CD4-positive, alpha-beta T cell treated with Interleukin-4 for 4 hours (primary cell): ENCODE data around the gene NTN1.
"Not testable (repeated sequence)": the region's sequence is repeated elsewhere in the genome, so short reads cannot be mapped to it uniquely, and the experiment has no call there.

Experiments
- DNase-seq: peaks from one replicate; pipeline ENCODE4 v3.0.0-alpha.2; 2020

Gene NTN1

DNA sequence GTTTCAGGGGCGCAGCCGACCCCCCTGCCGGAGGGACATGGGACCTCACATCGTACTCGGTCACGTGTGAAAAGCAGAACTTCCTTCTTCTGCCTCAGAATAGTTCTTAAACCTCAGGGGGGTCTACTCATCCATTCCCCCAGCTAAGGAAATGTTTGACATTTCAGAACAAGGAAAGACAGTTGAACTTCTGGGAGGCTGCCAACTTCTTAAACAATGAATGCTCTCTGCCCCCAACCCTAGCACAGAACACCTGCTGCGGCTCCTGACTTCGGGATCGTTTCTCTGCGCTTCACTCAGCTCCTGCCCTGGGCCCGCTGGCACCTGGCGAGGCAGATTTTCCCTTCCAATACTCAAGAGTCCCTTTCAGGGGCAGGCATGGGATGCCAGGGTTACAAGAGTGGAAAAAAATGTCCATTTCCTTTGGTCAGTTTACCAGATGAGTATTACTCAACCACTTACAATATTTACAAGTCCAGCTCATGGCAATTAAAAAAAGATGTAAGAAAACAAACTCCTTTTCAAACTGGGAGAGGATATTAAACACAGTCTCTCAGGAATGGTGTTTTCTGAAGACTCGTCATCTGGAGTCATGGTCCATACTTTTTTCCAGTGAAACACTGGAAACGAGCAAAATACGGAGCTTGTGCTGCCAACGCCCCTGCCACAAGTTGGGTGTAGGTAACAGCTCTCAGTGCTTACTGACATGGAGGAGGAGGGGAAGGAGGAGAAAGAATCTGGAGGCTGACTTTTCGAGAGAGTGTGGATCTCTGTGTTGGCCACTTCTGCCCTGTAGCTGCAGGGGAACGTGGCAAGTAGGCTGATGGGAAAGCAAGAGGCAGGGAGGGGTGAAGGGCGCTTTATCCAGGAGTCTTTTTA lies 235.7 kb downstream of the NTN1 start:
- DNase-seq, result no peak

DNA sequence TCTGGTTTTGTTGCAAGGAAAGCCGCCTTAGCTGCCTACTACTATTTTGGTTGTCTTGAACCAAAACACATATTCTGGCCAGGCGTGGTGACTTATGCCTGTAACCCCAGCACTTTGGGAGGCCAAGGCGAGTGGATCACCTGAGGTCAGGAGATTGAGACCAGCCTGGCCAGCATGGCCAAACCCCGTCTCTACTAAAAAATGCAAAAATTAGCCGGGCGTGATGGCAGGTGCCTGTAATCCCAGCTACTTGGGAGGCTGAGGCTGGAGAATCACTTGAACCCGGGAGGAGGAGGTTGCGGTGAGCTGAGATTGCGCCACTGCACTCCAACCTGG lies 236.3 kb downstream of the NTN1 start:
- not testable (repeated sequence) for DNase-seq

DNA sequence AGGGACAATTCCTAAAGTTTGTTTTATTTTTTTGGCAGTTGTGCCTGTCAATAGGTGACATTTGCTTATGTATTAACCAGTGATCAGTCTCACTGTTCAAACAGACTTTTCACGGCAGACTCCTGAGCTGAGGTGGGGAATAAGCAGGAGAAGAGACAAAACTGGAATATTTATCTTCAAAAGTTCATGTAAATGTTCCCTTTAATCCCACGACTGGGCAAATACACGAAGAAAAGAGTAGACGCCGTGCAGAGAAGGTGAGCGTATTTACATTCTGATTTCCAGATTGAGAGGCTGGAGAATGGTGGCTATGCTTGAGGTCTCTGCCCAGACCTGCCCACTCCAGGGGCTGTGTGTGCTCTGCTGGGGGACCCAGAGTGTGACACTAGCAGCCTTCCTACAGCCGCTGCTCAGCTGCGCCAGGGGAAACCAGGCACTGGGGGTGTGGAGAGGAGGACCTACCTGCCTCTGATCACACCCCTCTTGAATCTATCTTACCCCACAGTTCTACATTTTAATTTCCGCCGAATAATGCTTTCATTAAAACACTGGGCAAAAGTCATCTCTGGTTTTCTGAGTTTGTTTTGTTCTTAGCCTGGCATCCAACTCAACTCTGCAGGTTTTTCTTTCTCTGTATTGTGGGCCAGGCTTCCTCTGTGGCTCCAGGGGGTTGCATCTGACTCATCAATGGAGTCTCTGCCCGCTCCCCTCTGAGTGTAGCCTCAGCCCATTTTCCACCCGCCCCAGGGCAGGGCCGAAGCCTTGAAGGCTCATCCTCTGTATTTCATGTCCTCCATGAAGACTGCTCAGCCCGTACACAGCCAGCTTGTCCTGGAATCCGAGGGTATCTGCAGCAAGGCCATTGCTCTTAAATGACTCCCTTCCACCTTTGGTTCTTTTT lies 237.1 kb downstream of the NTN1 start:
- no peak for DNase-seq

DNA sequence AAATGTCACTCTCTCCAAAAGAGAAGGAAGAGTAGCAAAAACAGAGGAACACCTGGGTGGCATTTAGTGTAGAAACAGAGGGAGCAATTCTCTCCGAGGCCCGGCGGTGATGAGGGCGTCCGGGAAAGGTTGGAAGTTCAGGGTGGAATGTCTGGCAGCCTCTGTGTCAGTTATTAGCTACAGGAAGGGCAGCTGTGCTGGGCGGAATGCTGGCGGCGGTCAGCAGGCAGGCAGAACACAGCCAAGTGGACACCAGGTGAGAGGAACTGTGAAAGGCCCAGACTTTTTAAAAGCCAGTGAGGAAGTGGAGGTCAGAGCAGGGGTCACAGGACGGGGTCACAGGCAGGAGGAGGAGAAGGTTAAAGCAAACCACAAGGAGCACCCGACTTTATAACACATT lies 238.1 kb downstream of the NTN1 start:
- no peak for DNase-seq

DNA sequence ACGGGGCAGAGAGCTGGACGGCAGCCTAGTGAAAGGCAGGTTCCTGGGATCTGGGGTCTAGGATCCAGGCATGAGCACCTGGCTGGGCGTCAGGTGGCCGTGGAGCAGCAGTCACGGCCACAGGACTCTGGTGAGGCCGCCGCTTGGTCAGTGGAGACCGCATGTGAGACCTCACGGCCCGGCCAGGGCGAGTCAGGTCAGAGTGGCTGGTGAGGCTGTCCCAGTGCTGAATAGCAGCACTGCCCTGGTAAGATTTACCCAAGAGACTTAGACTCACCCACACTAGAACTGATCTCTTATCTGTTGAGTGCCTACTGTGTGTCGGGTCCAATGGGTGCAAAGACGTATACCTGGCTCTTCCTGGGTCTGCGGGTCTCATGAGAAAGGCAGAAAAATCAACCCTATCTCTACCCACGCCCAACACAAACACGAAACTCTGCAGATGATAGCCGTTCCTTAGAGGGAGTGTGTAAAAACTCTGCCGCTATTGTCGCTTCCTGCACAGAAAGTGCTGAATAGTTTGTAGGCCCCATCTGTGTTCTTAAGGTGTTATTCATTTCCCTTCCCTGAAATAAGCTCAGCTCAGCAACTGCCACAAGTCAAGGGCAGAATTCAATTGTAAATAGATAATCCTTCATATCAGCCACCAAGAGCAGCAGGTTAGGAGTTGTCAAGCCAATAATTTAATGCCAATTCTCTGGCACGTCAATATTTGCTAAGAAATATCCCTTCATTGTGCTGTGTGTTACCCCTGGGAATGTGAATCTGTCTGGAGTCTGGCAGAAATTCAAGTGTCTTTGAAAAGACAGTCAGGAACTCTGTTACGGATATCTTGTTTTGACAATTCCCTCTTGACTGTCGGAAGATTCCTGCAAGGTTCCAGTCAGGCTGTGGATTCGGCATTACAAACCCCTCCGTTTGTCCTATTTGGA lies 240.0 kb downstream of the NTN1 start:
- no peak for DNase-seq

DNA sequence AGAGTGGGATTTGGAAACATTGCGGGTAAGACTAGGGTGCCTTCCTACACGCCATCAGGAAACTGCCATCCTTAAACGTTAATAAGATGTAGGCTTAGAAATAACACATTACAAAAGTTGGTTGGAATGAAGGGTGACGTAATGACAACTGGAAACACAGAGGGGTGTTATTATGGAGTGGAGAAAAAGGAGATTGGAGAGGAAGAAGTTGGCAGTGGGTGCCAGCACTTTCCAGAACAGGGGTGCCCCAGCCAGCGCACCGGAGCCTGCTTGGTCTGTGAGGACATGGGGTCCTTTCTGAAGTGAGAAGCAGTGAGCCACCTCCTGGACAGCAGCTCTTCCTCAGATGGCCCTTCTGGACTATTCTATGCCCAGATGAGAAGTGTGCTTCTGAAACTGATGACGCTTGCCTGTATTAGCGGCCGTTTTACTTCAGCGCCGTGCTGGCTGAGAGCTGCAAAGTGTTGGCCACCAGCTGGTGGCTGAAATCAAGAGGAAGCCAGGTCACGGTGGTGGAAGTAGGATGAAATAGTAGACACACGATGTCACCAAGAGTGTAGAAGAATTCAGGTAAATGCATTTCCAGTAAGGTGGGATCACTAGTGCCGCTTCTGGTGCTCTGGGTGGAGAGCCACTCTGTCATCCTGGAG lies 244.8 kb downstream of the NTN1 start:
- no peak for DNase-seq

DNA sequence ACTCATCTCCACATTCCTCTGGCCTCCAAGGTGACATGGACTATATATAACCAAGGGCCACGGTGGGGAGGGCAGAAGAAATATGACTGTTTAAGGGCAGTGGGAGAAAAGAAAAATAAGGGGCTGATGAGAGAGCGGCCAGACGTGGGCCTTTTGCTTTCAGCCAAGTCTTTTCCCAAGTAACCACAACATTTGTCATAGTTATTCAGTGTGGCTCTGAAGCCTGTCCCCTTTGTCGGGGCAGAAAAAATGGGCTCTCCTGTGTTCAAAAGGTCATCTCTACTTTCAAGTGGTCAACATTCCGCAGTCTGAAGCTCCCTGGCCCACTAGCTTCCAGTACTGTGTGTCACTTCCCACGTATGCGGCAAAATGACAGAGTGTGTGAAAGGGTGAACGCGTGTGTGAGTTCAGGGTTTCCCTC lies 245.4 kb downstream of the NTN1 start:
- no peak for DNase-seq

DNA sequence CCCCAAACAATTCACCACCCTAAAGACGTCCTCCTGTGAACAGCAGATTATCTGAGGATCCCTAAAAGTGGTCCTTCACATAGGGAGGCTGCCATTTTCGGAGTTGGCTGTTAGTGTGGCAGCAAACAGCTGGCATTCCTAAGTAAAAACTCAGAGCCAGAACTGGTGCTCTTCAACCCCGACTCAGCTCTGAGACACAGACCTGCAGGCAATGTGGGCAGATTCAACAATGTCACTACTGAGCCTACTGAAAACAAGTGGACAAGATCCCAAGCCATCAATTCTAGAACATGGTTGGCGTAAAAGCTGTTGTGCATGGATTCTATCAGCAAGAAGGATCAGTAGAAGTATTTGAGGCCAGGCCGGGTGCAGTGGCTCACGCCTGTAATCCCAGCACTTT lies 247.2 kb downstream of the NTN1 start:
- DNase-seq, result no peak

DNA sequence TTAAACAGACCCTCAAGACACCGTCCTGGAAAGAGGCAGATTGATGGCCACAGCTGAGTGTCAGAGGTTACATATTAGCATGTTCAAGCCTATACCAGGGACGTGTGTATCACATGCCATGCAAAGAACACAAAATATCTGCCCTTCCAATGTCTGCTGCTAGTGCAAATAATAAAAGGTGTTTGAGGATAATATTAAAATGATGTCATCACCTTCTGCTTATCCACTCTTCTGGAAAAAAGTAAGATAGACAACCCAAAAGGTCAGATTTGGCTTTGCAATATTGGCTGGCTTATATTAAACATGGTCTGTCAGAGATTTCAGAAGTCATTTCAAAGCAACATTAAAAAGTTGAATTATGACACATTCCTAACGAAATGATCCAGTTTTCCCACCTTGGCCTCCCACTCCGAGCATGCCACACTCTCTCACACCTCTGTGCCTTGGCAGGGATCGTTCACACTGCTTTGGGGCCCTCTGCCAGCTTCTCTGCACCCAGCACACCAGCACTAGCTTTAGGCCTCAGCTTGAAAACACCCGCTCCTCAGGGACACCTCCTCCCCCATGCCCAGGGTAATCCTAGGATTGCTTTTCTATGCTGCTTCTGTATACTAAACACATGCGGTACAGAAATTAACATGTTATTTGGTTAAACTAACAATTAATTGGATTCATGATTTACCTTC lies 248.2 kb downstream of the NTN1 start:
- DNase-seq, result no peak

DNA sequence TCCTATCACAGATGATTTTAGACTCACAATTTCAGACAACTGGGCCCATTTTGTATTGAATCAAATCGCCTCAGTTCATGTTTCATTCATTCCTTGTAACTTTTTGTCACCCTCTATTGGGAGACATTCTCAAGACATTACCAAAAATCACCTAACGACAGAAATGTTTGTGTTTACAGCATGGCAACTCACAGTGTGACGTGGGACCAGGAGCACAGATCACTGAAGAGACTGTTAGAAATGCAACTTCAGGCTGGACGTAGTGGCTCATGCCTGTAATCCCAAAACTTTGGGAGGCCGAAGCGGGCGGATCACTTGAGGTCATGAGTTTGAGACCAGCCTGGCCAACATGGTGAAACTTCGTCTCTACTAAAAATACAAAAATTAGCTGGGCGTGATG lies 249.6 kb downstream of the NTN1 start:
- DNase-seq, result no peak

DNA sequence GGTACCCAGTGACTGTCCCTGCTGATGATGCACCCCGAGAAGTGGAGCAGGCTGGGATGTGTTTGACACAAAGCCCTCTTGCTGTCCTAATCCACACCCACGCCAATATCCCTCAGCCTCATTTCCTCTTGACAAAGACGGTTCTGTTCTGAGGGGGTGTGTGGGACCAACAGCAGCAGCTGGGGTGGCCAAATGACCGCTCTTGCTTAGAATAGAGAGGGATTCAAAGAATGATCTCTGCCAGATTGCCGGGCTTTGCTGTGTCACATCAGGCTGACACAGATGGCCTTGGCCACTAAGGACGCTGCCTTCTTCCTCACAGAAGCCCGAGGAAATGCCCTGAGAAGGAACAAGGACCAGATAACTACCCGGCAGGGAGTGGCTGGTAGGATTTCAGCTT lies 250.7 kb downstream of the NTN1 start:
- DNase-seq, result no peak

DNA sequence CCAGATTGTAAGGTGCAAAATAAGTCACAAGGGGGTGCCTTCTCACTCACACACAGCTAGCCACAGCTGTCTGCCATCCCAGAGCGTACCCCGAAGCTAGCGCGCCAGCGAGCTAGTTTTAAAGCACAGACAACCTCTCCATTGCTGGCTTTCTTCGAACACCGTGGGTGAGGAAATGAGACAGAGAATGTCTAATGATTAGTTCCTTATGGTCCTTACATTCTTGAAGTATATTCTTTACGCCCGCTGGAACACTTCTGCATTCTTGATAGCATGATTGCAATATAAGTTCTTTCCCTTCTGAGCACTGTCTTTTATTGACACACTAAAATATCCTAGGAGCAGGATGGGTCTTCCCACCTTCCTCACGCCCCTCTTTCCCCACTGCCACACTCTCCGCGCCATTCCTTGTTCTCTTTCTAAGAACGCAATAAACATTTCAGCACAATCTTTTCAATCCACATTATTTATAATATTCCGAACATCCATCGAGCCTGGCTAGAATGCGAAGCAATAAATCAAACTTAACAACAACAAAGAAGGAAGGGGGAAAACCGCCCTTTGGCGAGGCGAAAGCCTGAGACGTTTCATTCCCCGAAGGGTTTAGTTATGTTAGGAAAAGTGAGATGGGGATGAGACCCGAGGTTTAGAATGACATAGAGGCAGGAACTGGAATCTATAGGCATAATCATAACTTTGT lies 251.3 kb downstream of the NTN1 start:
- DNase-seq, result no peak

DNA sequence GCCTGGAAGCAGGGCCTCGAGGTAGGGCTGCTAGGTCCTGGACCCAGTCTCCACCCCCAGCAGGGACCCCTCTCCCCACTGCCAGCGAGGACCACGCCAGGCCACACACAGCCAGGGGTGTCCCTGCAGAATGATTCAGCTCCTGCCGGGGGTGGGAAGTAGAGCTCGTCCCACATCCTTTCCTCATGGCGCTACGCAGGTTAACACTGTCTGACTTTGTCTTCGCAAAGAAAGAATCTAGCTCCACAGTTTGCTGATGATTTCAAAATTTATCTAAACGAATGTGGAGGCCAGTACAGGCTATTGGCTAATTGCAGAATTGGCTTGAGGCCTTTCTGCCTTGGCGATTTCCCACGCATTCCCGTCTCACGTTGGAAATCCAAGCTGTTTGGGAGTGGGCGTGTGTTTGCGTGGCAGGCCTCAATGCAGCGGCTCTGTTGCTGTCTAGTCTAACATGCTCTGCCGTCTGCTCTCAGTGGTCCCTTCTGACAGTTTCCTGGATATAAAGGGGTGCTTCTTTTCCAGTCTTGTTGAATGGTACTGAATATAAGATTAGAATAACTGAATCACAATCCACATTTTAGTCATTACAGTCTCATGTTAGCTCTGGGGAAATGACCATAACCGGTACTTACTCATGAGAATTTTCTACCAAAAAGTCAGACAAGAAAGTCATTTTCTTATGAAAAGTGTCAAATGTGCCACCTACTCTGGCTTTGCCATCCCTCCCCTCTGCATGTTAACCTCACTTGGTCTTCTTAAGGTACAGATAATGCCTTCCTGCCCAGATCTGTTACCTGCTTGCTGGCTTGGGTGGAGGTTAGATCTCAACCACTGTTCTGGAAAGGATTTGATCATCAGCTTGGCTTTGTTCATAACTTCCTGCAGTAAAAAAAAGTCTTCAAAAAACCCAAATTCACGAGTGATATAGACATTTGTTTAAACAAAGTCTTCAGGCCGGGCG lies 252.4 kb downstream of the NTN1 start:
- no peak for DNase-seq

DNA sequence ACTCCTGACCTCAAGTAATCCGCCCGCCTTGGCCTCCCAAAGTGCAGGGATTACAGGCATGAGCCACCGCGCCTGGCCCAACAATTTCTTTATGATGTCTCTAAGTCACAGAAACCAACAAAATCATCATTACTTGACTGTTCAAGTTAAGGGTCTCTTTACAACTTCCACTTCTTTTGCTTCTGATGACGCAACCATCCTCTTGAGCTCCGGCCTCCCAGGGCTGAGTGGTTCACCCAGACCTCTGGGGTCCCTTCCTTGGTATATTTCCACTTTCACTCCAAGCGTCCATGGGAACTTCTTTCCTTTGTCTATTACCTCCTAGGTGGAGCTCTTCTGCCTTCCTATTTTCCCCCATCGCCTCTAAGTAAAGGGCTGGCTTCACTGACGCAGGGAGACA lies 253.7 kb downstream of the NTN1 start:
- DNase-seq, result no peak

DNA sequence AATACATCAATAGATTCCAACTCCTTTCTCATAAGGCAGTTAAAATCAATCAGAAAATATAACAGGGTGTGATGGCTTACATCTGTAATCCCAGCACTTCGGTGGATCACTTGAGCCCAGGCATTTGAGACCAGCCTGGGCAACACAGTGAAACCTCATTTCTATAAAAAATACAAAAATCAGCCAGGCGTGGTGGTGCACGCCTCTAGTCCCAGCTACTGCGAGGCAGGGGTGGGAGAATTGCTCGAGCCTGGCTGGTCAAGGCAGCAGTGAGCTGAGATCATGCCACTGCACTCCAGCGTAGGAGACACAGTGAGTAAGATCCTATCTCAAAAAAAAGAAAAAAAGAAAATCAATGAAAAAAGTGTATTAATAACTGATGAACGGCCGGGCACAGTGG lies 258.6 kb downstream of the NTN1 start:
- DNase-seq, result no peak

DNA sequence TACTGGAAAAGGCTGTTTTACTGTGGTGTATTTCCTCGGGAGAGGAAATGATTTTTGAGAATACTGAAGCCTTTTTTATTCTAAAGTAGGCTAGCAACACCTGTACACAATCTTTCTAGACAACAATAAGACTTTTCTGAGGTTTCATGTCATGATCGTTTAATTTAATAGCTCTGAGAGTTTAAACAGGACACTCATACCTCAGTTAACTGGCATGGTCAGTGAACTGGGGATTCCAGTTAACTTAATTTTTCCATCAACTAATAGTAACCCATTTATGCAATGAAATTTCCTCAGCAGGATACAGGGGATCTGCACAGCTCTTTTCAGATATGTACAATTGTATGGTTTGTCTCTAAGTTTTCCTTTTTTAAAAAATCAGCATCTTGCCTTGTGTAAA lies 262.6 kb downstream of the NTN1 start:
- no peak for DNase-seq

DNA sequence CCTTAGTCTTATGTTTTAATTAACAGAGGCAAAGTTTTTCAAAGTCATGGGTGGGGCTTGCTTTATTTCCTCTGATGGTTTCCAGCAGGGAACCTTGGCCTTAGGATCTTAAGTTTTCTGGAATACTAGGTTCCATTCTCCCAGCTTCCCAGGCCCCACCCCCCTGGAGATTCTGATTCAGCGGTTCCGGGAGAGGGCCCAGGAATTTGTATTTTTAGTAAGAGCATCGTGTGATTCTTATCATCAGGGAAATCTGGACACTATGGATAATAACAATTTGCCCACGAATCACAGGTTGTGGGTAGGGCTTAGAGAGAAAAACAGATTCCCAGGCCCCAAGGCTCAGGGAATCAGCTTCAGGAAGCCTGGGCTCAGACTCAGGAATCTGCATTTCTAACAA lies 263.6 kb downstream of the NTN1 start:
- DNase-seq, result no peak

DNA sequence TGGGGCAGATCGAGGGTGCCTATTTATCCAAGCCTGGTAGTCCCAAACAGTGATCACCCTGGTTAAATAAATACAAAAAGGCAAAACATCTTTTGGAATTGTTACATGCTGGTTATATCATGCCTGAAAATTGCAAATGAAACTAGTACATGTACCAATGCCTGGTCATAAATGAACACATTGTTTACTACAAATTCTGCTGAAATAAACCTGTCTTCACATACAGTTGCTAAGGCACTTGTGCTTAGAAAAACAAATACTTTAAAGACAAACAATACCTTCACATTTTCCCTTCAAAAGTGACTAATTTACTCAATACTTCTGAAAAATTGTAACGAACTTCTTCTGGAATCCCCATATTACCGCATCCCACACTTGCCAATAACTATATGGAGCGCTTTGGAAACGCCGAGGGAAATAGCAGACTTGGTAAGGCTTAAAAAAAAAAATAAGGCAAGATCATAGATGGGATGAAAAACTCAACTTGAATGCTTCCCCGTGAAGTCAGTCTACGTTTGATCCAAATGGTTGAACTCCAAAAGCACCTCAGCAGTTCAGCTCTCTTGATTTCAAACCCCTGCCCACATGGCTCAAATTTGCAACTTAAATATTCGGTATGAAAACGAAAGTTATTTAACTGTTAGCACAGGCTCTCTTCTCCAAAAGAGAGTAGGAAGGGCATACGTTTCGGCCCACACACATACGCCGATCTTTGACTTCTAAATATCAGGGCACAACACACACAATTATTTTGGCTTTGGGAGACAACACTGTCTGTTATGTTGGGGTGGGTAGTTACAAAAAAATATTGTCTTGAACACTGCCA lies 264.5 kb downstream of the NTN1 start:
- no peak for DNase-seq

DNA sequence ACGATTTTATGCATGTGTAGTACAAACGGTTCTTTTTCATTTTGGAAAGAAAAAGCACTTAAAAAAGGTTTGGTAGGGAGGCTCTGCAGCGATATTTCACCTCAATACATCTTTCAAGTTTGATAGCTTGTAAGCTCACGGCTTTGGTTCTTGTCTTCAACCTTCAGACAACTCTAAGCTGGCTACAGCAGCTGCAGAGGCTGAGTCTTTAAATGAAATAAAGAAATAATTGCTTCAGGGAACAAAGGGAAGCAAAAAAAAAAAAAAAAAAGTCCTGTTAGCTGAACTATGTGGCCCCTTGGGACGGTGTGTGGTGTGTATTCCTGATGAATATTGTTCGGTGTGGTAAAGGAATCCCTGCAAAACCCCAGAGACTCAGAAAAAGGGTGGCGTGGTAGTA lies 265.1 kb downstream of the NTN1 start:
- DNase-seq, result no peak
